K562 (cell line): ENCODE measurements around the gene PPM1N. TPM values are rescaled to one million over a fixed set of nuclear protein-coding genes. Genes with fewer than 3 reads are reported as not detected.

Experiments used
- AFF4 ChIP-seq: sonication (generic); formaldehyde crosslinking; IDR thresholded peaks from 2 replicates; pipeline ENCODE4 v1.8.0; 2023; ENCODE audit warnings: mild to moderate bottlenecking, missing genetic modification reagents
- ETS2 ChIP-seq: IDR thresholded peaks from 2 replicates; pipeline ENCODE4 v1.6.1; 2016; ENCODE audit warnings: borderline replicate concordance, missing genetic modification characterization, mild to moderate bottlenecking, moderate library complexity, missing compliant biosample characterization; ENCODE audit not compliant: poor library complexity, severe bottlenecking
- ZBTB40 ChIP-seq, 2 experiments: fragments of 450-650 bp in 1 of 2; sonication (generic) in 1 of 2; formaldehyde crosslinking in 1 of 2; IDR thresholded peaks; 2 replicates each; pipeline versions ENCODE4 v1.7.1 to v1.9.0; 2016 to 2022; ENCODE audit warnings: inconsistent platforms in 1 of 2, mild to moderate bottlenecking in 1 of 2, missing genetic modification reagents in 1 of 2
- ZNF766 ChIP-seq: fragments of 200-800 bp; sonication (Bioruptor generic); conservative IDR thresholded peaks from 2 replicates; pipeline ENCODE4 v1.6.1; 2016; ENCODE audit warnings: missing genetic modification characterization, missing compliant biosample characterization
- polyA plus RNA-seq, 8 experiments: library from polyadenylated mRNA; depleted of rRNA in 4 of 8; stranded (reverse) in 5 of 8; unstranded in 3 of 8; fragments of >200 nt; fragmentation: Nextera tagmentation in 2 of 8; fragmentation: Illumina TruSeq in 1 of 8; extraction: Ambion mirVana in 2 of 8; extraction: Trizol in 1 of 8; gene quantifications; 2 replicates each; pipeline versions ENCODE4 v1.2.1 to v1.2.3, GENCODE V29; 2011 to 2014; ENCODE audit warnings: inconsistent platforms in 1 of 8, missing spikeins in 1 of 8
- total RNA-seq, 7 experiments: library from RNA; depleted of rRNA in 6 of 7; stranded (reverse); fragments of >200 nt in 6 of 7; fragmentation: Illumina TruSeq in 2 of 7; extraction: Trizol in 2 of 7; gene quantifications; 2 replicates each; pipeline versions ENCODE4 v1.2.1 to v1.2.3, GENCODE V29; 2011 to 2021; ENCODE audit warnings: low replicate concordance in 1 of 7
- TF ChIP-seq, protein P1 (sequence below), 3 experiments: fragments of 200-800 bp in 1 of 3; sonication (Bioruptor generic) in 1 of 3; sonication (generic) in 1 of 3; formaldehyde crosslinking in 1 of 3; IDR thresholded peaks; 2 replicates each; pipeline versions ENCODE4 v1.6.1 to v1.8.0; 2016 to 2022; ENCODE audit warnings: mild to moderate bottlenecking in 2 of 3, missing compliant biosample characterization in 2 of 3, missing genetic modification characterization in 2 of 3, missing genetic modification reagents in 1 of 3
- TF ChIP-seq, protein P2 (sequence below): fragments of 200-800 bp; sonication (Bioruptor generic); IDR thresholded peaks from 2 replicates; pipeline ENCODE4 v1.6.1; 2017; ENCODE audit warnings: missing genetic modification characterization, missing compliant biosample characterization
- TF ChIP-seq, protein P3 (sequence below): fragments of 200-800 bp; sonication (Bioruptor generic); IDR thresholded peaks from 2 replicates; pipeline ENCODE4 v1.6.1; 2017; ENCODE audit warnings: missing genetic modification characterization, missing compliant biosample characterization

Gene PPM1N
- total and polyA plus RNA-seq, 9 of the 15 experiments (the other 6 are each of a cell fraction or from before 2014, with no cell fraction given), result 4.5 to 15.6 (median 8.7) TPM

- TF ChIP-seq ETS2 (tag) (no peak), ZNF766 (CRISPR knock-in tag) (0 out of 2 replicates have a peak, but pooled peaks have one; percentile 30), ZBTB40 (IDR thresholded peaks at IDR 0.05) (peak; percentile 79), ZBTB40 (CRISPR knock-in tag; IDR thresholded peaks at IDR 0.05) (no peak), AFF4 (0 out of 2 replicates have a peak, but pooled peaks have one; percentile 39)
- TF ChIP-seq, protein P1, sequence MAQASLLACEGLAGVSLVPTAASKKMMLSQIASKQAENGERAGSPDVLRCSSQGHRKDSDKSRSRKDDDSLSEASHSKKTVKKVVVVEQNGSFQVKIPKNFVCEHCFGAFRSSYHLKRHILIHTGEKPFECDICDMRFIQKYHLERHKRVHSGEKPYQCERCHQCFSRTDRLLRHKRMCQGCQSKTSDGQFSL (CRISPR knock-in tag; IDR thresholded peaks at IDR 0.05), result peak; percentile 47
- TF ChIP-seq, protein P1 (tag; IDR thresholded peaks at IDR 0.05), result no peak
- TF ChIP-seq, protein P2, sequence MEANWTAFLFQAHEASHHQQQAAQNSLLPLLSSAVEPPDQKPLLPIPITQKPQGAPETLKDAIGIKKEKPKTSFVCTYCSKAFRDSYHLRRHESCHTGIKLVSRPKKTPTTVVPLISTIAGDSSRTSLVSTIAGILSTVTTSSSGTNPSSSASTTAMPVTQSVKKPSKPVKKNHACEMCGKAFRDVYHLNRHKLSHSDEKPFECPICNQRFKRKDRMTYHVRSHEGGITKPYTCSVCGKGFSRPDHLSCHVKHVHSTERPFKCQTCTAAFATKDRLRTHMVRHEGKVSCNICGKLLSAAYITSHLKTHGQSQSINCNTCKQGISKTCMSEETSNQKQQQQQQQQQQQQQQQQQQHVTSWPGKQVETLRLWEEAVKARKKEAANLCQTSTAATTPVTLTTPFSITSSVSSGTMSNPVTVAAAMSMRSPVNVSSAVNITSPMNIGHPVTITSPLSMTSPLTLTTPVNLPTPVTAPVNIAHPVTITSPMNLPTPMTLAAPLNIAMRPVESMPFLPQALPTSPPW, result peak; percentile 89
- TF ChIP-seq, protein P3, sequence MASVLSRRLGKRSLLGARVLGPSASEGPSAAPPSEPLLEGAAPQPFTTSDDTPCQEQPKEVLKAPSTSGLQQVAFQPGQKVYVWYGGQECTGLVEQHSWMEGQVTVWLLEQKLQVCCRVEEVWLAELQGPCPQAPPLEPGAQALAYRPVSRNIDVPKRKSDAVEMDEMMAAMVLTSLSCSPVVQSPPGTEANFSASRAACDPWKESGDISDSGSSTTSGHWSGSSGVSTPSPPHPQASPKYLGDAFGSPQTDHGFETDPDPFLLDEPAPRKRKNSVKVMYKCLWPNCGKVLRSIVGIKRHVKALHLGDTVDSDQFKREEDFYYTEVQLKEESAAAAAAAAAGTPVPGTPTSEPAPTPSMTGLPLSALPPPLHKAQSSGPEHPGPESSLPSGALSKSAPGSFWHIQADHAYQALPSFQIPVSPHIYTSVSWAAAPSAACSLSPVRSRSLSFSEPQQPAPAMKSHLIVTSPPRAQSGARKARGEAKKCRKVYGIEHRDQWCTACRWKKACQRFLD (CRISPR knock-in tag), result 0 out of 2 replicates have a peak, but pooled peaks have one; percentile 16
Measured at GRCh38 chr19:45515081-45515624, 16.9 kb downstream of the PPM1N start (continued).
